SK-N-MC (cell line): ENCODE measurements around the gene BAZ1A.

Experiments
- EZH2 ChIP-seq: fragments of 200-600 bp; sonication (generic); IDR thresholded peaks from one replicate; pipeline ENCODE4 v1.6.1; 2017; ENCODE audit warnings: antibody characterized with exemption
- POLR2AphosphoS5 ChIP-seq: IDR thresholded peaks from 2 replicates; pipeline ENCODE4 v1.6.1; 2012; ENCODE audit warnings: mild to moderate bottlenecking, low read depth, low read length, borderline replicate concordance

DNA sequence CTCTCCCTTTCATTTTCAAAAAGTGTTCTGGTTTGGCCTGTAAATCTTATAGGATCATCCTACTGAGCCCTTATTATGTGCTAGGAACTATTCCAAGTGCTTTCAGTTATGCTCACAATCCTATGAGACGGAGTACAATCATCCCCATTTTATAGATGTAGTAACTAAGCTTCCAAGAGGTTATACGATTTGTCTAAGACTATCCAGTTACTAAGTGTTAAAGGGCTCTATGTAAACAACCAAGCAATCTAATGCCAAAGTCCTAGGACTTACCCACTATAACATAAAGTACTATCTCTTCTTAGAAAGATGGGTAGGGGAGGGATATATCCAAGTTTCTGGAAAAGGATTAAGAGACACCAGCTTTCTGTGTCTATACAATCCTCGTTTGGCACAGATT lies 167.4 kb downstream of the BAZ1A start:
- TF ChIP-seq POLR2AphosphoS5 = no peak
- no peak for TF ChIP-seq EZH2
